HepG2 (cell line): ENCODE results near the gene IQCN. TPM values are rescaled to one million over a fixed set of nuclear protein-coding genes. Genes with fewer than 3 reads are reported as not detected.

ENCODE experiments used
- HOXA3 ChIP-seq: sonication (generic); formaldehyde crosslinking; IDR thresholded peaks from 2 replicates; pipeline ENCODE4 v1.5.0; 2020; ENCODE audit warnings: missing genetic modification reagents
- TRIM24 ChIP-seq: sonication (generic); formaldehyde crosslinking; IDR thresholded peaks from 2 replicates; pipeline ENCODE4 v1.8.0; 2022; ENCODE audit warnings: mild to moderate bottlenecking, missing genetic modification reagents
- U2AF2 ChIP-seq: fragments of 200-400 bp; formaldehyde crosslinking; IDR thresholded peaks from 2 replicates; pipeline ENCODE4 v1.6.1; 2017; ENCODE audit warnings: low read depth, mild to moderate bottlenecking, low read length
- ZBTB42 ChIP-seq: sonication (generic); formaldehyde crosslinking; IDR thresholded peaks from 2 replicates; pipeline ENCODE4 v1.5.0; 2020; ENCODE audit warnings: mild to moderate bottlenecking, missing genetic modification reagents
- ZNF367 ChIP-seq: sonication (generic); formaldehyde crosslinking; IDR thresholded peaks from 2 replicates; pipeline ENCODE4 v1.4.0; 2020; ENCODE audit warnings: missing genetic modification reagents, borderline replicate concordance
- ZNF775 ChIP-seq: sonication (generic); formaldehyde crosslinking; IDR thresholded peaks from 2 replicates; pipeline ENCODE4 v1.4.0; 2020; ENCODE audit warnings: missing genetic modification reagents, mild to moderate bottlenecking, moderate library complexity, borderline replicate concordance
- polyA plus RNA-seq, 8 experiments: library from polyadenylated mRNA; depleted of rRNA in 3 of 8; stranded (reverse) in 7 of 8; unstranded in 1 of 8; fragments of >200 nt; fragmentation: Illumina TruSeq in 4 of 8; extraction: Trizol in 4 of 8; gene quantifications; 2 replicates each; pipeline versions ENCODE4 v1.2.1 to v1.2.3, GENCODE V29; 2011 to 2016; ENCODE audit warnings: low read depth in 4 of 8, missing spikeins in 1 of 8, mixed read lengths in 1 of 8; ENCODE audit not compliant: insufficient read depth in 1 of 8
- total RNA-seq, 5 experiments: library from RNA; depleted of rRNA; stranded (reverse); fragments of >200 nt; fragmentation: Illumina TruSeq; extraction: Trizol; gene quantifications; 2 replicates each; pipeline ENCODE4 v1.2.3, GENCODE V29; 2016; ENCODE audit warnings: low read depth in 1 of 5
- TF ChIP-seq, protein P1 (sequence below): sonication (generic); formaldehyde crosslinking; IDR thresholded peaks from 2 replicates; pipeline ENCODE4 v1.9.0; 2021; ENCODE audit warnings: mild to moderate bottlenecking, missing genetic modification reagents
- TF ChIP-seq, protein P2 (sequence below): IDR thresholded peaks from 2 replicates; pipeline ENCODE4 v1.6.1; 2016; ENCODE audit warnings: mild to moderate bottlenecking
- TF ChIP-seq, protein P3 (sequence below), 2 experiments: sonication (generic) in 1 of 2; formaldehyde crosslinking in 1 of 2; IDR thresholded peaks; 2 replicates each; pipeline versions ENCODE4 v1.6.1 to v1.9.0; 2014 to 2022; ENCODE audit warnings: antibody characterized with exemption in 1 of 2, borderline replicate concordance in 1 of 2, inconsistent platforms in 1 of 2, low read depth in 1 of 2, missing genetic modification reagents in 1 of 2
- TF ChIP-seq, protein P4 (sequence below): sonication (generic); formaldehyde crosslinking; IDR thresholded peaks from 2 replicates; pipeline ENCODE4 v1.5.0; 2020; ENCODE audit warnings: missing genetic modification reagents
- TF ChIP-seq, protein P5 (sequence below): sonication (generic); formaldehyde crosslinking; IDR thresholded peaks from 2 replicates; pipeline ENCODE4 v1.8.0; 2022; ENCODE audit warnings: mild to moderate bottlenecking, missing genetic modification reagents, moderate library complexity

IQCN gene
- total and polyA plus RNA-seq, 2 of the 13 experiments (the other 11 are each of a cell fraction or from before 2014, with no cell fraction given), result 0.04 to 0.18 TPM

DNA sequence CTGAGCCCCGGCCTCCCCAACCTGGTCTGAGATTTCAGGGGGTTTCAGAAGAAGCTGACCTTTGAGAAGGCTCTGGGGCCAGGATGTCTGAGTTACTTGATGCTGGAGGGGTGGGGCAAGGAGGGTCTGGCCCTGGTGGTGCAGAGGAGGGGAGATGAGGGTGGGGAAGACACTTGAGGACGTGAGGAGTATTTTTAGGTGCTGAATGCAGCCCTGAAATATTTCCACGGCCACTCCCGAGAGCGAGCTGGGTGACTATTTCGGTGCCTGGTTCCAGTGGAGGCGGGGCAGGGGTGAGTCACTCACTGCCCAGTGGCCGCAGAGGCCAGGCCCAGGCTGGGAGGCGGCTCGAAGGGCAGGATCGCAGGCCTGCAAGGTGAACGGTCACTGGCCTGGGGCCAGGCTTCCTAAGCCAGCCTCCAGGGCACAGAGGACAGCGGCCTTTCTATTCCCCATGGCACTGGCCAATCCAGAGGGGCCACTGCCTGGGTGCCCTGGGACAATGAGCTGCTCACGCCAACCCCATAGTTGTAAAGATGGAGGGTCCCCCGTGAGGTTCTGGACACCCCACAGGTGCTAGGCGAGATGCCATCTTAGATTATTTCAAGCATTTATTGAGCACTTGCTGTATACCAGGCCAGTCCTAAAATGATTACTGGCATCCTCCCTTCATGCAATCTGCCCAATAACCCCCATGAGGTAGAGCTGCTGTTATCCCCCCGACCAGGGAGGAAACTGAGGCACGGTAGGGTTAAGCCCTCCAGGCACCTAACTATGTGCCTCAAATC, 26.9 kb upstream of the IQCN start (continued):
- TF ChIP-seq, protein P1, sequence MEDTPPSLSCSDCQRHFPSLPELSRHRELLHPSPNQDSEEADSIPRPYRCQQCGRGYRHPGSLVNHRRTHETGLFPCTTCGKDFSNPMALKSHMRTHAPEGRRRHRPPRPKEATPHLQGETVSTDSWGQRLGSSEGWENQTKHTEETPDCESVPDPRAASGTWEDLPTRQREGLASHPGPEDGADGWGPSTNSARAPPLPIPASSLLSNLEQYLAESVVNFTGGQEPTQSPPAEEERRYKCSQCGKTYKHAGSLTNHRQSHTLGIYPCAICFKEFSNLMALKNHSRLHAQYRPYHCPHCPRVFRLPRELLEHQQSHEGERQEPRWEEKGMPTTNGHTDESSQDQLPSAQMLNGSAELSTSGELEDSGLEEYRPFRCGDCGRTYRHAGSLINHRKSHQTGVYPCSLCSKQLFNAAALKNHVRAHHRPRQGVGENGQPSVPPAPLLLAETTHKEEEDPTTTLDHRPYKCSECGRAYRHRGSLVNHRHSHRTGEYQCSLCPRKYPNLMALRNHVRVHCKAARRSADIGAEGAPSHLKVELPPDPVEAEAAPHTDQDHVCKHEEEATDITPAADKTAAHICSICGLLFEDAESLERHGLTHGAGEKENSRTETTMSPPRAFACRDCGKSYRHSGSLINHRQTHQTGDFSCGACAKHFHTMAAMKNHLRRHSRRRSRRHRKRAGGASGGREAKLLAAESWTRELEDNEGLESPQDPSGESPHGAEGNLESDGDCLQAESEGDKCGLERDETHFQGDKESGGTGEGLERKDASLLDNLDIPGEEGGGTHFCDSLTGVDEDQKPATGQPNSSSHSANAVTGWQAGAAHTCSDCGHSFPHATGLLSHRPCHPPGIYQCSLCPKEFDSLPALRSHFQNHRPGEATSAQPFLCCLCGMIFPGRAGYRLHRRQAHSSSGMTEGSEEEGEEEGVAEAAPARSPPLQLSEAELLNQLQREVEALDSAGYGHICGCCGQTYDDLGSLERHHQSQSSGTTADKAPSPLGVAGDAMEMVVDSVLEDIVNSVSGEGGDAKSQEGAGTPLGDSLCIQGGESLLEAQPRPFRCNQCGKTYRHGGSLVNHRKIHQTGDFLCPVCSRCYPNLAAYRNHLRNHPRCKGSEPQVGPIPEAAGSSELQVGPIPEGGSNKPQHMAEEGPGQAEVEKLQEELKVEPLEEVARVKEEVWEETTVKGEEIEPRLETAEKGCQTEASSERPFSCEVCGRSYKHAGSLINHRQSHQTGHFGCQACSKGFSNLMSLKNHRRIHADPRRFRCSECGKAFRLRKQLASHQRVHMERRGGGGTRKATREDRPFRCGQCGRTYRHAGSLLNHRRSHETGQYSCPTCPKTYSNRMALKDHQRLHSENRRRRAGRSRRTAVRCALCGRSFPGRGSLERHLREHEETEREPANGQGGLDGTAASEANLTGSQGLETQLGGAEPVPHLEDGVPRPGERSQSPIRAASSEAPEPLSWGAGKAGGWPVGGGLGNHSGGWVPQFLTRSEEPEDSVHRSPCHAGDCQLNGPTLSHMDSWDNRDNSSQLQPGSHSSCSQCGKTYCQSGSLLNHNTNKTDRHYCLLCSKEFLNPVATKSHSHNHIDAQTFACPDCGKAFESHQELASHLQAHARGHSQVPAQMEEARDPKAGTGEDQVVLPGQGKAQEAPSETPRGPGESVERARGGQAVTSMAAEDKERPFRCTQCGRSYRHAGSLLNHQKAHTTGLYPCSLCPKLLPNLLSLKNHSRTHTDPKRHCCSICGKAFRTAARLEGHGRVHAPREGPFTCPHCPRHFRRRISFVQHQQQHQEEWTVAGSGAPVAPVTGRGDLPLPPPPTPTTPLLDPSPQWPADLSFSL (CRISPR knock-in tag), result no peak
- peak; percentile 60 for TF ChIP-seq HOXA3 (CRISPR knock-in tag)
- no peak for TF ChIP-seq ZNF775 (CRISPR knock-in tag)
- TF ChIP-seq U2AF2, result no peak
- no peak for TF ChIP-seq ZNF367 (CRISPR knock-in tag)
- TF ChIP-seq, protein P2, sequence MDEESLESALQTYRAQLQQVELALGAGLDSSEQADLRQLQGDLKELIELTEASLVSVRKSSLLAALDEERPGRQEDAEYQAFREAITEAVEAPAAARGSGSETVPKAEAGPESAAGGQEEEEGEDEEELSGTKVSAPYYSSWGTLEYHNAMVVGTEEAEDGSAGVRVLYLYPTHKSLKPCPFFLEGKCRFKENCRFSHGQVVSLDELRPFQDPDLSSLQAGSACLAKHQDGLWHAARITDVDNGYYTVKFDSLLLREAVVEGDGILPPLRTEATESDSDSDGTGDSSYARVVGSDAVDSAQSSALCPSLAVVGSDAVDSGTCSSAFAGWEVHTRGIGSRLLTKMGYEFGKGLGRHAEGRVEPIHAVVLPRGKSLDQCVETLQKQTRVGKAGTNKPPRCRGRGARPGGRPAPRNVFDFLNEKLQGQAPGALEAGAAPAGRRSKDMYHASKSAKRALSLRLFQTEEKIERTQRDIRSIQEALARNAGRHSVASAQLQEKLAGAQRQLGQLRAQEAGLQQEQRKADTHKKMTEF (CRISPR knock-in tag), result no peak
- TF ChIP-seq TRIM24 (CRISPR knock-in tag), result no peak
- no peak for TF ChIP-seq ZBTB42 (CRISPR knock-in tag)
- TF ChIP-seq, protein P3, sequence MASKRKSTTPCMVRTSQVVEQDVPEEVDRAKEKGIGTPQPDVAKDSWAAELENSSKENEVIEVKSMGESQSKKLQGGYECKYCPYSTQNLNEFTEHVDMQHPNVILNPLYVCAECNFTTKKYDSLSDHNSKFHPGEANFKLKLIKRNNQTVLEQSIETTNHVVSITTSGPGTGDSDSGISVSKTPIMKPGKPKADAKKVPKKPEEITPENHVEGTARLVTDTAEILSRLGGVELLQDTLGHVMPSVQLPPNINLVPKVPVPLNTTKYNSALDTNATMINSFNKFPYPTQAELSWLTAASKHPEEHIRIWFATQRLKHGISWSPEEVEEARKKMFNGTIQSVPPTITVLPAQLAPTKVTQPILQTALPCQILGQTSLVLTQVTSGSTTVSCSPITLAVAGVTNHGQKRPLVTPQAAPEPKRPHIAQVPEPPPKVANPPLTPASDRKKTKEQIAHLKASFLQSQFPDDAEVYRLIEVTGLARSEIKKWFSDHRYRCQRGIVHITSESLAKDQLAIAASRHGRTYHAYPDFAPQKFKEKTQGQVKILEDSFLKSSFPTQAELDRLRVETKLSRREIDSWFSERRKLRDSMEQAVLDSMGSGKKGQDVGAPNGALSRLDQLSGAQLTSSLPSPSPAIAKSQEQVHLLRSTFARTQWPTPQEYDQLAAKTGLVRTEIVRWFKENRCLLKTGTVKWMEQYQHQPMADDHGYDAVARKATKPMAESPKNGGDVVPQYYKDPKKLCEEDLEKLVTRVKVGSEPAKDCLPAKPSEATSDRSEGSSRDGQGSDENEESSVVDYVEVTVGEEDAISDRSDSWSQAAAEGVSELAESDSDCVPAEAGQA (IDR thresholded peaks at IDR 0.05; ENCODE audit: low read depth), result peak; percentile 45; the same call in 1 of the 2 replicates
- TF ChIP-seq, protein P3 (CRISPR knock-in tag; IDR thresholded peaks at IDR 0.05; ENCODE audit: borderline replicate concordance), result no peak
- TF ChIP-seq, protein P4, sequence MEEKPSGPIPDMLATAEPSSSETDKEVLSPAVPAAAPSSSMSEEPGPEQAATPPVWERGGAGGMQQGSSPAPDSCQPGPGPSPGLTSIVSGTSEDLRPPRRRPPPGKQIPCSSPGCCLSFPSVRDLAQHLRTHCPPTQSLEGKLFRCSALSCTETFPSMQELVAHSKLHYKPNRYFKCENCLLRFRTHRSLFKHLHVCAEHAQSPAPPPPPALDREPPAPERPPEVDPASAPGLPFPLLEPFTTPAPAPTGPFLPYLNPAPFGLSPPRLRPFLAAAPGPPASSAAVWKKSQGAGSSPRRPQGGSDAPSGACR (CRISPR knock-in tag), result no peak
- TF ChIP-seq, protein P5, sequence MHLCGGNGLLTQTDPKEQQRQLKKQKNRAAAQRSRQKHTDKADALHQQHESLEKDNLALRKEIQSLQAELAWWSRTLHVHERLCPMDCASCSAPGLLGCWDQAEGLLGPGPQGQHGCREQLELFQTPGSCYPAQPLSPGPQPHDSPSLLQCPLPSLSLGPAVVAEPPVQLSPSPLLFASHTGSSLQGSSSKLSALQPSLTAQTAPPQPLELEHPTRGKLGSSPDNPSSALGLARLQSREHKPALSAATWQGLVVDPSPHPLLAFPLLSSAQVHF (CRISPR knock-in tag), result no peak
